Mesenchymal stem cell (in vitro differentiated cells and primary cell): ENCODE data around the gene ANO3.

Source experiments
- DNase-seq: peaks from one replicate; pipeline ENCODE4 v3.0.0-alpha.2; 2013
- H2AFZ ChIP-seq: one replicate; pipeline ENCODE4 v1.6.1; 2013; ENCODE audit warnings: low read depth, mild to moderate bottlenecking, control low read depth, inconsistent platforms, low read length, moderate library complexity
- H2AK5ac ChIP-seq: 2 replicates; pipeline ENCODE4 v1.6.1; 2013; ENCODE audit warnings: low read length, moderate library complexity, mild to moderate bottlenecking, inconsistent platforms; ENCODE audit not compliant: severe bottlenecking
- H2BK120ac ChIP-seq: one replicate; pipeline ENCODE4 v1.6.1; 2013; ENCODE audit warnings: low read depth, mild to moderate bottlenecking, inconsistent platforms, low read length, moderate library complexity
- H2BK12ac ChIP-seq, 2 experiments: one replicate each; pipeline ENCODE4 v1.6.1; 2013; ENCODE audit warnings: inconsistent platforms in 2 of 2, low read length in 2 of 2, mild to moderate bottlenecking in 2 of 2, moderate library complexity in 2 of 2, control low read depth in 1 of 2
- H2BK15ac ChIP-seq: one replicate; pipeline ENCODE4 v1.6.1; 2013; ENCODE audit warnings: mild to moderate bottlenecking, low read depth, inconsistent platforms; ENCODE audit not compliant: poor library complexity, severe bottlenecking
- H2BK5ac ChIP-seq: 2 replicates; pipeline ENCODE4 v1.6.1; 2013; ENCODE audit warnings: low read depth, mild to moderate bottlenecking, low read length, control low read depth, inconsistent platforms; ENCODE audit not compliant: poor library complexity, severe bottlenecking
- H3K14ac ChIP-seq, 2 experiments: one replicate each; pipeline ENCODE4 v1.6.1; 2013; ENCODE audit warnings: inconsistent platforms in 2 of 2, low read length in 2 of 2, control low read depth in 1 of 2, mild to moderate bottlenecking in 1 of 2, moderate library complexity in 1 of 2
- H3K18ac ChIP-seq, 2 experiments: one replicate each; pipeline ENCODE4 v1.6.1; 2013; ENCODE audit warnings: inconsistent platforms in 2 of 2, low read length in 2 of 2, control low read depth in 1 of 2, low read depth in 1 of 2, mild to moderate bottlenecking in 1 of 2
- H3K23ac ChIP-seq, 2 experiments: one replicate each; pipeline ENCODE4 v1.6.1; 2013; ENCODE audit warnings: inconsistent platforms in 2 of 2, low read length in 2 of 2, mild to moderate bottlenecking in 2 of 2, moderate library complexity in 2 of 2, control low read depth in 1 of 2
- H3K27ac ChIP-seq: 2 replicates; pipeline ENCODE4 v1.5.1; 2013; ENCODE audit warnings: mild to moderate bottlenecking, moderate library complexity, low read length, control low read depth, inconsistent platforms; ENCODE audit not compliant: poor library complexity, severe bottlenecking
- H3K27me3 ChIP-seq, 2 experiments: 2 replicates each; pipeline versions ENCODE4 v1.6.1 to v1.7.0; 2013; ENCODE audit warnings: low read length in 2 of 2, mild to moderate bottlenecking in 2 of 2, moderate library complexity in 2 of 2, control low read depth in 1 of 2, inconsistent platforms in 1 of 2; ENCODE audit not compliant: control insufficient read depth in 1 of 2, insufficient read depth in 1 of 2
- H3K36me3 ChIP-seq, 2 experiments: 2 replicates each; pipeline versions ENCODE4 v1.6.1 to v1.7.0; 2013; ENCODE audit warnings: low read length in 2 of 2, control low read depth in 1 of 2, inconsistent platforms in 1 of 2, low read depth in 1 of 2, mild to moderate bottlenecking in 1 of 2; ENCODE audit not compliant: insufficient read depth in 2 of 2, control insufficient read depth in 1 of 2
- H3K4ac ChIP-seq, 2 experiments: one replicate each; pipeline ENCODE4 v1.6.1; 2013; ENCODE audit warnings: inconsistent platforms in 2 of 2, low read length in 2 of 2, mild to moderate bottlenecking in 2 of 2, moderate library complexity in 2 of 2, control low read depth in 1 of 2, low read depth in 1 of 2
- H3K4me1 ChIP-seq: 2 replicates; pipeline ENCODE4 v1.6.1; 2013; ENCODE audit warnings: low read depth, low read length, control low read depth; ENCODE audit not compliant: control insufficient read depth, insufficient read depth
- H3K4me2 ChIP-seq: 2 replicates; pipeline ENCODE4 v1.6.1; 2013; ENCODE audit warnings: low read length, mild to moderate bottlenecking, inconsistent platforms; ENCODE audit not compliant: poor library complexity, severe bottlenecking
- H3K4me3 ChIP-seq, 2 experiments: 2 replicates each; pipeline versions ENCODE4 v1.5.1 to v1.7.0; 2013; ENCODE audit warnings: low read length in 2 of 2, mild to moderate bottlenecking in 2 of 2, control low read depth in 1 of 2, low read depth in 1 of 2; ENCODE audit not compliant: insufficient read depth in 1 of 2
- H3K79me1 ChIP-seq: replicated peaks from 2 replicates; pipeline ENCODE4 v1.6.1; 2013; ENCODE audit warnings: mild to moderate bottlenecking, control low read depth, low read length, inconsistent platforms; ENCODE audit not compliant: poor library complexity, severe bottlenecking
- H3K9ac ChIP-seq: 2 replicates; pipeline ENCODE4 v1.7.0; 2013; ENCODE audit warnings: mild to moderate bottlenecking, low read length, moderate library complexity
- H3K9me3 ChIP-seq: 2 replicates; pipeline ENCODE4 v1.7.0; 2013; ENCODE audit warnings: mild to moderate bottlenecking, low read length; ENCODE audit not compliant: control insufficient read depth
- H4K8ac ChIP-seq: one replicate; pipeline ENCODE4 v1.6.1; 2013; ENCODE audit warnings: inconsistent platforms, mild to moderate bottlenecking, low read length, moderate library complexity
- H4K91ac ChIP-seq: one replicate; pipeline ENCODE4 v1.6.1; 2013; ENCODE audit warnings: mild to moderate bottlenecking, low read length, inconsistent platforms
- WGBS: methylation state at CpG from one replicate; pipeline ENCODE4 v1.1.7; 2013; ENCODE audit warnings: mixed read lengths; 5-methylcytosine and 5-hydroxymethylcytosine counted together

ANO3 gene

GRCh38 chr11:26677566-26677965 is 345.6 kb downstream of the ANO3 start:
- Histone ChIP-seq H2AFZ (no peak overlapping the region), H3K4me1 (no peaks in the 10 kb centered on the region), H3K4ac (no peak overlapping the region), H3K9ac (no peak overlapping the region), H2BK12ac (no peak overlapping the region), H3K27me3 (no peaks in the 10 kb centered on the region), H3K14ac (no peak overlapping the region), H4K91ac (no peak overlapping the region), H3K79me1 (no peaks in the 10 kb centered on the region), H3K4me2 (no peak overlapping the region), H3K9me3 (no peaks in the 10 kb centered on the region), H2BK120ac (no peak overlapping the region), H3K23ac (no peak overlapping the region), H2AK5ac (no peak overlapping the region), H3K36me3 (no peaks in the 10 kb centered on the region), H3K18ac (no peak overlapping the region), H3K27ac (no peak overlapping the region), H4K8ac (no peak overlapping the region), H3K4me3 (no peak overlapping the region), H2BK15ac (no peak overlapping the region), H2BK5ac (no peak overlapping the region)
- no peak for DNase-seq

GRCh38 chr11:26687351-26687750 is 355.4 kb downstream of the ANO3 start:
- Histone ChIP-seq H3K36me3 (no peaks in the 10 kb centered on the region), H2BK12ac (no peak overlapping the region), H3K14ac (no peak overlapping the region), H3K27ac (no peak overlapping the region), H2BK5ac (no peak overlapping the region), H3K23ac (no peak overlapping the region), H3K4me3 (no peak overlapping the region), H4K91ac (no peak overlapping the region), H3K9me3 (no peaks in the 10 kb centered on the region), H3K27me3 (no peaks in the 10 kb centered on the region), H3K4me1 (no peaks in the 10 kb centered on the region), H4K8ac (no peak overlapping the region), H3K79me1 (no peaks in the 10 kb centered on the region), H3K18ac (no peak overlapping the region), H2BK15ac (no peak overlapping the region), H2AFZ (no peak overlapping the region), H2AK5ac (no peak overlapping the region), H3K4me2 (no peak overlapping the region), H3K4ac (no peak overlapping the region), H2BK120ac (no peak overlapping the region), H3K9ac (no peak overlapping the region)
- no CpG with 5 or more reads among the region's 1 CpG for WGBS
- DNase-seq = no peak

GRCh38 chr11:26688701-26689100 is 356.8 kb downstream of the ANO3 start:
- Histone ChIP-seq H3K79me1 (no peaks in the 10 kb centered on the region), H4K91ac (no peak overlapping the region), H3K4me1 (no peaks in the 10 kb centered on the region), H2BK12ac (no peak overlapping the region), H2AK5ac (no peak overlapping the region), H2BK120ac (no peak overlapping the region), H3K4me3 (no peak overlapping the region), H3K27me3 (no peaks in the 10 kb centered on the region), H3K4me2 (no peak overlapping the region), H3K14ac (no peak overlapping the region), H3K23ac (no peak overlapping the region), H3K9ac (no peak overlapping the region), H2AFZ (no peak overlapping the region), H2BK5ac (no peak overlapping the region), H3K27ac (no peak overlapping the region), H3K18ac (no peak overlapping the region), H3K36me3 (no peaks in the 10 kb centered on the region), H4K8ac (no peak overlapping the region), H3K4ac (no peak overlapping the region), H2BK15ac (no peak overlapping the region), H3K9me3 (no peaks in the 10 kb centered on the region)
- no peak for DNase-seq
- 87% methylated on average over 4 of the region's 4 CpGs for WGBS

GRCh38 chr11:26696330-26696729 is 364.4 kb downstream of the ANO3 start:
- Histone ChIP-seq H3K27ac (no peak overlapping the region), H3K4ac (no peak overlapping the region), H4K8ac (no peak overlapping the region), H3K27me3 (no peaks in the 10 kb centered on the region), H3K23ac (no peak overlapping the region), H3K4me1 (no peaks in the 10 kb centered on the region), H3K9me3 (no peaks in the 10 kb centered on the region), H2BK5ac (no peak overlapping the region), H3K18ac (no peak overlapping the region), H4K91ac (no peak overlapping the region), H3K14ac (no peak overlapping the region), H3K4me3 (no peak overlapping the region), H2BK15ac (no peak overlapping the region), H2BK120ac (no peak overlapping the region), H3K79me1 (no peaks in the 10 kb centered on the region), H3K9ac (no peak overlapping the region), H2AK5ac (no peak overlapping the region), H3K4me2 (no peak overlapping the region), H2BK12ac (no peak overlapping the region), H3K36me3 (no peaks in the 10 kb centered on the region), H2AFZ (no peak overlapping the region)
- no peak for DNase-seq
- WGBS = 93% methylated on average over 2 of the region's 3 CpGs
